DOHH2 (cell line): ENCODE data around the gene GADD45A.

Experiments used
- H3F3A ChIP-seq: fragments of 200-600 bp; sonication (generic), shearing (Covaris generic); 2 replicates; pipeline ENCODE4 v1.6.0; 2016; ENCODE audit warnings: antibody characterized with exemption, mild to moderate bottlenecking; ENCODE audit not compliant: control insufficient read depth, insufficient read depth
- H3K27ac ChIP-seq: fragments of 200-600 bp; sonication (generic); 2 replicates; pipeline ENCODE4 v1.5.1; 2014; ENCODE audit warnings: low read depth, mild to moderate bottlenecking, low read length, moderate library complexity
- H3K27me3 ChIP-seq: fragments of 200-600 bp; sonication (generic); 2 replicates; pipeline ENCODE4 v1.6.1; 2014; ENCODE audit warnings: mild to moderate bottlenecking, low read length, mixed read lengths; ENCODE audit not compliant: control insufficient read depth
- H3K36me3 ChIP-seq: fragments of 200-600 bp; sonication (generic); 2 replicates; pipeline ENCODE4 v1.6.1; 2014; ENCODE audit warnings: mild to moderate bottlenecking, low read length, moderate library complexity, mixed read lengths; ENCODE audit not compliant: control insufficient read depth
- H3K4me1 ChIP-seq: fragments of 200-600 bp; sonication (generic); 2 replicates; pipeline ENCODE4 v1.6.1; 2014; ENCODE audit warnings: mild to moderate bottlenecking, low read length, mixed read lengths; ENCODE audit not compliant: control insufficient read depth
- H3K4me2 ChIP-seq: fragments of 200-600 bp; sonication (generic); 2 replicates; pipeline ENCODE4 v1.6.0; 2014; ENCODE audit warnings: mild to moderate bottlenecking, low read length, moderate library complexity
- H3K4me3 ChIP-seq: fragments of 200-600 bp; sonication (generic); 2 replicates; pipeline ENCODE4 v1.5.1; 2014; ENCODE audit warnings: mild to moderate bottlenecking, low read length, mixed read lengths
- H3K79me2 ChIP-seq: fragments of 200-600 bp; sonication (generic); 2 replicates; pipeline ENCODE4 v1.6.1; 2014; ENCODE audit warnings: mild to moderate bottlenecking, low read length, mixed read lengths; ENCODE audit not compliant: control insufficient read depth
- H3K9me2 ChIP-seq: fragments of 200-600 bp; sonication (generic); replicated peaks from 2 replicates; pipeline ENCODE4 v1.6.1; 2014; ENCODE audit warnings: mild to moderate bottlenecking, low read length, mixed read lengths; ENCODE audit not compliant: control insufficient read depth
- H3K9me3 ChIP-seq: fragments of 200-600 bp; sonication (generic); 2 replicates; pipeline ENCODE4 v1.6.1; 2014; ENCODE audit warnings: antibody characterized with exemption, low read length, mixed read lengths; ENCODE audit not compliant: control insufficient read depth, insufficient read depth
- H4K20me1 ChIP-seq: fragments of 200-600 bp; sonication (generic); 2 replicates; pipeline ENCODE4 v1.6.0; 2014; ENCODE audit warnings: low read depth, mild to moderate bottlenecking, antibody characterized with exemption, low read length, moderate library complexity; ENCODE audit not compliant: control insufficient read depth, insufficient read depth
- EZH2phosphoT487 ChIP-seq: fragments of 200-600 bp; sonication (generic); IDR thresholded peaks from 2 replicates; pipeline ENCODE4 v1.6.1; 2017; ENCODE audit warnings: borderline replicate concordance, mild to moderate bottlenecking, antibody characterized with exemption, low read length, moderate library complexity, mixed read lengths
- TF ChIP-seq, protein P1 (sequence below): fragments of 200-600 bp; sonication (generic); IDR thresholded peaks from one replicate; pipeline ENCODE4 v1.5.1; 2014; ENCODE audit warnings: antibody characterized with exemption, mild to moderate bottlenecking, low read depth, low read length; ENCODE audit not compliant: poor library complexity, severe bottlenecking

GADD45A gene

DNA sequence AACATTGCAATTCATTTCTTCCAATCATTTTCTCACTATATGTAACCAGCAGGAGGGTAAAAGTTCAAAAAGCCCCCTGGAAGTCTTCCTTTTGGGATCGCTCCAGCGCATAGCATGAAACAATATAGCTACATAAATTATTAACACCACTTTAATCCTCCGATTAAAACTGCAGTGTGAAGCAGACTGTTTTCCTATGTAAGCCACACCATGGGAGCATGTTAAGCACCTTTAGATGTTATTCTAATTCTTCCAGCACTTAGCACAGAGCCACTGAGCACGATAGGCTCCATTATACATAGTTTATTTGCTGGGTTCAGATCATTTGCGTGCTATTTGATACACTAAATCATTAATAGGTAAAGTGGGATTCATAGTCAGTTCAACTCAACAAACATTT, 18.4 kb upstream of the GADD45A start:
- H3K27ac ChIP-seq, result no peak overlapping the region
- no peak overlapping the region for H3K4me3 ChIP-seq
- H3F3A ChIP-seq, result no peaks in the 10 kb centered on the region
- H4K20me1 ChIP-seq, result no peaks in the 10 kb centered on the region
- H3K4me1 ChIP-seq, result peaks cover 7% of the 10 kb centered on the region
- H3K79me2 ChIP-seq, result no peaks in the 10 kb centered on the region
- no peaks in the 10 kb centered on the region for H3K9me3 ChIP-seq
- H3K4me2 ChIP-seq, result no peak overlapping the region
- no peaks in the 10 kb centered on the region for H3K36me3 ChIP-seq
- TF ChIP-seq, protein P1, sequence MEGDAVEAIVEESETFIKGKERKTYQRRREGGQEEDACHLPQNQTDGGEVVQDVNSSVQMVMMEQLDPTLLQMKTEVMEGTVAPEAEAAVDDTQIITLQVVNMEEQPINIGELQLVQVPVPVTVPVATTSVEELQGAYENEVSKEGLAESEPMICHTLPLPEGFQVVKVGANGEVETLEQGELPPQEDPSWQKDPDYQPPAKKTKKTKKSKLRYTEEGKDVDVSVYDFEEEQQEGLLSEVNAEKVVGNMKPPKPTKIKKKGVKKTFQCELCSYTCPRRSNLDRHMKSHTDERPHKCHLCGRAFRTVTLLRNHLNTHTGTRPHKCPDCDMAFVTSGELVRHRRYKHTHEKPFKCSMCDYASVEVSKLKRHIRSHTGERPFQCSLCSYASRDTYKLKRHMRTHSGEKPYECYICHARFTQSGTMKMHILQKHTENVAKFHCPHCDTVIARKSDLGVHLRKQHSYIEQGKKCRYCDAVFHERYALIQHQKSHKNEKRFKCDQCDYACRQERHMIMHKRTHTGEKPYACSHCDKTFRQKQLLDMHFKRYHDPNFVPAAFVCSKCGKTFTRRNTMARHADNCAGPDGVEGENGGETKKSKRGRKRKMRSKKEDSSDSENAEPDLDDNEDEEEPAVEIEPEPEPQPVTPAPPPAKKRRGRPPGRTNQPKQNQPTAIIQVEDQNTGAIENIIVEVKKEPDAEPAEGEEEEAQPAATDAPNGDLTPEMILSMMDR, result no peak
- TF ChIP-seq EZH2phosphoT487, result no peak
- H3K27me3 ChIP-seq, result peaks cover 8% of the 10 kb centered on the region
- no peaks in the 10 kb centered on the region for H3K9me2 ChIP-seq

- H3K36me3 ChIP-seq, result no peaks in the 10 kb centered on the region
- no peaks in the 10 kb centered on the region for H4K20me1 ChIP-seq
- H3K4me1 ChIP-seq, result peaks cover 7% of the 10 kb centered on the region
- no peaks in the 10 kb centered on the region for H3K9me3 ChIP-seq
- no peaks in the 10 kb centered on the region for H3F3A ChIP-seq
- no peak overlapping the region for H3K27ac ChIP-seq
- H3K4me3 ChIP-seq, result no peak overlapping the region
- H3K9me2 ChIP-seq, result no peaks in the 10 kb centered on the region
- peaks cover 8% of the 10 kb centered on the region for H3K27me3 ChIP-seq
- no peaks in the 10 kb centered on the region for H3K79me2 ChIP-seq
- peak overlapping the region; percentile 26; the same call in 1 of the 2 replicates for H3K4me2 ChIP-seq
- TF ChIP-seq EZH2phosphoT487, result no peak
Observed at GRCh38 chr1:67668660-67669059, 16.3 kb upstream of the GADD45A start.

DNA sequence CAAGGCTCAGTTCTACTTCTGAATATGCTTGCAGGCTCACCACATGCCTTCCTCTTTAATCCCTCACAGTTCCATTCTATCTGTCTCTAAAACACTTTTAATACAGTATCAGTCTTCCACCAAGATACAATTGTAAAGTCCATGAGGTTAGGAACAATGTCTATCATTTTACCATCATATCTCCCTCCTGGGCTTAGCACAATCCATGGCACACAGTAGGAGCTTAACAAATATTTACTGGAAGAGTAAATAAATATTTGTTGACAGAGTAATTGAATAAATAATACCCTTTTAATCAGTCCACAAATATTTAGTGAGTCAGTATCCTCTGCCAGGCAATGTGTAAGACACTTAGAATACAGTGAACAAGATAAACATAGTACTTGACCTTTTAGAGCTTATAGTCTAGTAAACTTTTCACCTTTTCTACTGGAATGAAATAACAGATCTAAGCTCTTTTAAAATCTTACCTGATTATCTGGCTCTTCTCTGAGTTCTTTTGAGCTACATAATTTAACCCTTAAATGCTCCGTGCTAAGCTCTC, 12.7 kb upstream of the GADD45A start:
- Histone ChIP-seq H3K36me3 (no peaks in the 10 kb centered on the region), H3K4me1 (peaks cover 40% of the 10 kb centered on the region), H3K9me3 (no peaks in the 10 kb centered on the region), H4K20me1 (no peaks in the 10 kb centered on the region), H3K4me2 (no peak overlapping the region), H3F3A (no peaks in the 10 kb centered on the region), H3K79me2 (no peaks in the 10 kb centered on the region), H3K27me3 (peaks cover 8% of the 10 kb centered on the region), H3K27ac (no peak overlapping the region), H3K4me3 (no peak overlapping the region), H3K9me2 (no peaks in the 10 kb centered on the region)
- TF ChIP-seq, protein P1, result no peak
- no peak for TF ChIP-seq EZH2phosphoT487

DNA sequence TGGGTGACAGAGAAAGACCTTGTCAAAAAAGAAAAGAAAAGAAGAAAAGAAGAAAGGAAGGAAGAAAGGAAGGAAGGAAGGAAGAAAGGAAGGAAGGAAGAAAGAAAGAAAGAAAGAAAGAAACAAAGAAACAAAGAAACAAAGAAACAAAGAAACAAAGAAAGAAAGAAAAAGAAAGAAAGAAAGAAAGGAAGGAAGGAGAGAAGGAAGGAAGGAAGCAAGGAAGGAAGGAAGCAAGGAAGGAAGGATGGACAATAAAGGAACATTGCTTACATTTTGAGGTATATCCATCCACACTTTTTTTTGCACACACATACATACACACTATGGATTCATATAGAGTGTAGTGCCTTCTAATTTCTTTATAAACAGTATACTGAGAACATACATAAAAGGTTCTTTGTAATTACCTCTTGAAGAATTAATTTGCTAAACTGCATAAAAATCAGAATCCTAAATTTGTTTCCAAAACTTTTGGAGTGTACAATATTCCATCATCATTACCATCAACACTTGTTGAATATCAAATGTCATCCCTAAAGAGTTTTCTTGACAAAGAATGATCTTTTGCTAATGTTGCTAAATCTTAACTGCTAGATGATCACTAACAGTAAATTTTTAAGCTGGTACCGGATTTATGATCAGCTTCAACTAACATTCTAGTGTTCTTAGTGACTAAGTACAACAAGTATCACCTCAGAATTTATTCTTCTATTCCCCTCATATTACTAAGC, 11.4 kb upstream of the GADD45A start:
- H3K9me3 ChIP-seq, result no peaks in the 10 kb centered on the region
- TF ChIP-seq, protein P1, result no peak
- no peak for TF ChIP-seq EZH2phosphoT487
- H3K4me1 ChIP-seq, result peaks cover 33% of the 10 kb centered on the region
- no peaks in the 10 kb centered on the region for H4K20me1 ChIP-seq
- no peak overlapping the region for H3K4me3 ChIP-seq
- no peaks in the 10 kb centered on the region for H3K36me3 ChIP-seq
- H3K9me2 ChIP-seq, result no peaks in the 10 kb centered on the region
- no peak overlapping the region for H3K27ac ChIP-seq
- no peak overlapping the region for H3K4me2 ChIP-seq
- H3K27me3 ChIP-seq, result peaks cover 8% of the 10 kb centered on the region
- H3K79me2 ChIP-seq, result no peaks in the 10 kb centered on the region
- no peaks in the 10 kb centered on the region for H3F3A ChIP-seq
